ENCODE results near the gene CIITA. TPM values are rescaled to one million over a fixed set of nuclear protein-coding genes. Genes with fewer than 3 reads are reported as not detected.

CIITA gene
- total RNA-seq, 2 donors from 2014 or later = 25.2 to 31.0 TPM

GRCh38 chr16:10967986-10968385 is 91.0 kb downstream of the CIITA start:
- TF ChIP-seq CTCF (IDR thresholded peaks at IDR 0.05) = no peak
- Histone ChIP-seq H3K9me3 (no peaks in the 10 kb centered on the region), H3K27me3 (replicated peaks; ENCODE audit: insufficient read depth) (no peaks in the 10 kb centered on the region), H3K36me3 (peaks cover 5% of the 10 kb centered on the region), H3K4me3 (no peak overlapping the region), H3K4me1 (ENCODE audit: control insufficient read depth in 1 of 2, low read depth in 2 of 2) (peaks cover 23 to 39% of the 10 kb centered on the region in 2 donors), H3K27ac (no peak overlapping the region)
- no peak for ATAC-seq (ENCODE audit: insufficient number of reproducible peaks, low FRiP score, low read depth)
- DNase-seq (ENCODE audit: low spot score) = no peak

GRCh38 chr16:10968498-10968897 is 91.5 kb downstream of the CIITA start:
- no peaks in the 10 kb centered on the region for H3K36me3 ChIP-seq
- TF ChIP-seq CTCF (IDR thresholded peaks at IDR 0.05) = no peak
- DNase-seq (ENCODE audit: low spot score) (no peak), ATAC-seq (ENCODE audit: insufficient number of reproducible peaks, low FRiP score, low read depth) (no peak)
- H3K27ac ChIP-seq = no peak overlapping the region
- H3K4me1 ChIP-seq (ENCODE audit: control insufficient read depth in 1 of 2, low read depth in 2 of 2) = peaks cover 24 to 44% of the 10 kb centered on the region in 2 donors
- no peaks in the 10 kb centered on the region for H3K9me3 ChIP-seq
- no peak overlapping the region for H3K4me3 ChIP-seq
- no peaks in the 10 kb centered on the region for H3K27me3 ChIP-seq (replicated peaks; ENCODE audit: insufficient read depth)

GRCh38 chr16:10969615-10970014 is 92.6 kb downstream of the CIITA start:
- TF ChIP-seq CTCF (IDR thresholded peaks at IDR 0.05) = no peak
- H3K27me3 ChIP-seq (replicated peaks; ENCODE audit: insufficient read depth) = no peaks in the 10 kb centered on the region
- no peak overlapping the region for H3K4me3 ChIP-seq
- H3K36me3 ChIP-seq = no peaks in the 10 kb centered on the region
- no peaks in the 10 kb centered on the region for H3K9me3 ChIP-seq
- H3K27ac ChIP-seq = peak overlapping the region in 1 of 2 donors; percentile 79
- H3K4me1 ChIP-seq (ENCODE audit: control insufficient read depth in 1 of 2, low read depth in 2 of 2) = peaks cover 22 to 40% of the 10 kb centered on the region in 2 donors
- ATAC-seq (ENCODE audit: insufficient number of reproducible peaks, low FRiP score, low read depth) = no peak
- DNase-seq (ENCODE audit: low spot score) = no peak

- ATAC-seq (ENCODE audit: insufficient number of reproducible peaks, low FRiP score, low read depth) = peak; percentile 52
- Histone ChIP-seq H3K36me3 (no peaks in the 10 kb centered on the region), H3K4me3 (no peak overlapping the region), H3K9me3 (no peaks in the 10 kb centered on the region), H3K27me3 (replicated peaks; ENCODE audit: insufficient read depth) (no peaks in the 10 kb centered on the region), H3K4me1 (ENCODE audit: control insufficient read depth in 1 of 2, low read depth in 2 of 2) (peaks cover 22 to 40% of the 10 kb centered on the region in 2 donors), H3K27ac (peak overlapping the region; percentile 70 to 79)
- peak; percentile 49 for DNase-seq (ENCODE audit: low spot score)
- TF ChIP-seq CTCF (IDR thresholded peaks at IDR 0.05) = no peak
These were observed 93.1 kb downstream of the CIITA start for GRCh38 chr16:10970065-10970464.

- TF ChIP-seq CTCF (IDR thresholded peaks at IDR 0.05) = peak; percentile 81
- Histone ChIP-seq H3K4me3 (no peak overlapping the region), H3K27ac (peak overlapping the region; percentile 25 to 79), H3K9me3 (no peaks in the 10 kb centered on the region), H3K36me3 (no peaks in the 10 kb centered on the region), H3K27me3 (replicated peaks; ENCODE audit: insufficient read depth) (no peaks in the 10 kb centered on the region), H3K4me1 (ENCODE audit: control insufficient read depth in 1 of 2, low read depth in 2 of 2) (peaks cover 22 to 40% of the 10 kb centered on the region in 2 donors)
- DNase-seq (ENCODE audit: low spot score) = no peak
- ATAC-seq (ENCODE audit: insufficient number of reproducible peaks, low FRiP score, low read depth) = peak; percentile 54
These were observed 94.6 kb downstream of the CIITA start for GRCh38 chr16:10971560-10971961.
